NCI-H526 treated with DMSO at 0.1 percent for 48 hours (cell line): Measurements from ENCODE around the gene KDR.

Experiments used
- DNase-seq: peaks from one replicate; lab custom pipeline; 2025; lab: John Stamatoyannopoulos, UW

The KDR gene

GRCh38 chr4:55079451-55080173 lies 45.8 kb downstream of the KDR start:
- no peak for DNase-seq

- DNase-seq = no peak
These were observed 46.4 kb downstream of the KDR start for GRCh38 chr4:55078987-55079386.

DNA sequence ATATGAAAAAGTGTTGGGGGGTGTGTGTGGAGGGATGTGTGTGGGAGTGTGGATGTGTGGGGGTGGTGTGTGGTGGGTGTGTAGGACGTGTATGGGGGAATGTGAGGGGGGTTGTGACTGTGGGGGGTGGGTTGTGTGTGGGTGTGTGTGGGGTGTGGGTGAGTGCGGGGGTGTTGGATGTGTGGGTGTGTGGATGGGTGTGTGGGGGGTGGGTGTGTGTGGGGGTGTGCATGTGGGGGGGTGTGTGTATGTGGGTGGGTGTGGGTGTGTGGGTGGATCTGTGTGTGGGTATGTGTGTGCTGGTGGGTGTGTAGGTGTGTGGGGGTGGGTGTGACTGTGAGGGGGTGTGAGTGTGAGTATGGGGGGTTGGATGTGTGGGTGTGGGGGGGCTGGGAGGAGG lies 47.8 kb downstream of the KDR start:
- no peak for DNase-seq

GRCh38 chr4:55075823-55076716 lies 49.3 kb downstream of the KDR start:
- no peak for DNase-seq

DNA sequence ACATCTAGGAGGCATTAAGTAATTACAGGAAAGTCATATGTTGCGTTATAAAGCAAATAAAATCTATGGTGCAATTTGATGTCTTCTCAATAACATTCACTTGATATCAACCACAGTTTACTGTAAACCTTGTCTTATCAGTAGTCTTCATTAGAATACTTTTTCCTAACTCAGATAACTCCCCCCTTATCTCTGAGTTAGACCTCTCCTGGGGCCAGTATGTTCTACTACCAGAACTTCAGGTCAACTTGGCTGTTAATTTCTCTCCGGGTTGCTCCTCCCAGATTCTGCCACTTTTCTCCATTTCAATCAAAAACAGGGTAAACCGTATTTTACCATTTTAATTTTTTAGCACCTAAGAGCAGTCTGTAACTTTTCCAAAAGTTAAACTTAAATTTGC lies 50.0 kb downstream of the KDR start:
- no peak for DNase-seq

GRCh38 chr4:55074386-55074785 lies 51.0 kb downstream of the KDR start:
- DNase-seq = no peak

DNA sequence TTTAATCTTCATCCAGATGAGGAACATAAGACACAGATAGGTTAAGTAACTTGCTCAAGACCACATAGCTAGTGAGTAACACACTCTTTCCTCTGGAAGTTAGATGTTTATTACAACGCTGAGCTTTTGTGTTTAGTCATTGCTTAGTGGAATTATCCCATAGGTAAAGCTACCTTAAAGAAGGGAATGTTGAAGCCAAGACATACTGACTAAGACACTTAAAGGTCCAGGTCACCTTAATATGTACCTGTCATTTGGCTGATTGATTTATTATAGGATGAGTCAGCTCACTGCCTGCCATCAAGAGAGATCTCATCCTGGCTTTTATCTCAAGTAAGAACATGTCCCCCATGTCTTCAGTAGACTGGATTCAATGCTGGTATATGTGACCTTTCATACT lies 53.4 kb downstream of the KDR start:
- no peak for DNase-seq

GRCh38 chr4:55069248-55069647 lies 56.1 kb downstream of the KDR start:
- DNase-seq = no peak

- no peak for DNase-seq
These were observed 56.9 kb downstream of the KDR start for GRCh38 chr4:55068522-55068921.

DNA sequence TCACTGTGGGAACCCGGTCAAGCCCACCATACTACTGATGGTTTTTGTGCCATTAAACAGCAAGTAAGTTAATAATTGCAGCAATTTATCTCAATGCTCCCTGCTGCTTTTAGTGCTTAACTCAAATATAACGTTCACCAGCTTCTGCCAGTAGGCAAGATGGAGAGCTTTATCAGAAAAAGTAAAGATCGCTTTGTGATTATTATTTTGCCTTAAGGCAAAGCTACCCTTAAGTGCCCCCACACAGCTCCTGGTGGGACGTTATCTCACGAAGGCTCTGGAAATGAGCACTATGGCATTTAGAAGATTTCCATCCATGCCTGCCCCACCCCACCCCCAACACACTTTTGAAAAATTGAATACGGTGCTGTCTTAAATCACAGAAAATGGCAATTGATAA lies 59.4 kb downstream of the KDR start:
- no peak for DNase-seq

DNA sequence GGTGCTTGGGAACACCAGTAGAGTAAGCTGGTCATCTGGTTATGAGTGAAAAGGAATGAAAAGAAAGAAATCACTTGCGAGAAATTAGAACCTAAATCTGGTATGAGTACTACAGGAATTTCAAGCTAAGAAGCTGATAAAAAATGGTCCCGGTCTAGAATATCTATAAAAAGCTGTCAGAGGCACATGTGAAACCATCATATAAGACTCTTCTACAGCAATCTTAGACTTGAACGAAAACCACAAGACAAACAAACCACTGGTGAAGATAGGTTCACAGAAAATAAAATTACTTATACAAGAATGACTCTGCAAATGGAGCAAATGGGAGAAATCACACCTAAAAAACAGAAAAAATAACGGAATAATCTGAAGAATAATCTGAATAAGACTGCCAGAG lies 69.9 kb downstream of the KDR start:
- DNase-seq = no peak

- DNase-seq = no peak
These were observed 73.9 kb downstream of the KDR start for GRCh38 chr4:55051532-55051931.

- DNase-seq = no peak
These were observed 74.9 kb downstream of the KDR start for GRCh38 chr4:55050418-55050950.

- no peak for DNase-seq
These were observed 87.1 kb downstream of the KDR start for GRCh38 chr4:55038176-55038890.

DNA sequence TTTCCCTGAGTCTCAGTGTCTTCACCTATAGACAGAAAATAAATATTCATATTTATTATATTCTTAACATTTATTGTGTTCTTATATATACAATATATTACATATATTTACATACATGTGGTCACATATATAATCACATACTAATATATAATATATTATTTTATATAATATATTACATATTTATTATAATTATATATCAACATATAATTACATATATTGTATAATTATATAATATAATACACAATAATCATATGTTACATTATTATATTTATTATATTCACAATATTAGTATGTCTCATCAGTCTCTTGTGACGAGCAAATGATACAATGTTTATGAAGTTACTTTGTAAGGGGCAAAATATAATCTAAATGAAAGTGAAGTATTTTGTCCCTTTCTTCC lies 87.7 kb downstream of the KDR start:
- no peak for DNase-seq

DNA sequence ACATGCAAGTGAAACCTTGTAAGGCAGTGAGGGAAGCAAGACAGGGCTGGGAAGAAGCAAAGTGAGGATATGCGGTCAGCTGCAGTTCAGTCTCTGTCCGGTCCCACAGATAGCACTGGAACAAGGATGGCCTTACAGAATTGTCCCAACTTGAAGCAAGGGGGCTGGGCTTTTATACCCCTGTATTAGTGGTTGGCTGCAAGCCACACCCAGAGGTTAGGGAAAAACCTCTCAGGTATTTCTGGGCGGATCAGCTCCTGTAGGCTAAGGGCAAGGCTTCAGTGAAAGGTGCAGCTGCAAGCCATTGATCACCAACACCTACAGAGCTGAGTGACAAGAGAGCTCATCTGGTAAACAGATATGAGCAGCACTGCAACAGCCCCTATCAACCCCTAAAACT lies 89.0 kb downstream of the KDR start:
- DNase-seq = no peak

- DNase-seq = no peak
These were observed 89.5 kb downstream of the KDR start for GRCh38 chr4:55035892-55036291.

DNA sequence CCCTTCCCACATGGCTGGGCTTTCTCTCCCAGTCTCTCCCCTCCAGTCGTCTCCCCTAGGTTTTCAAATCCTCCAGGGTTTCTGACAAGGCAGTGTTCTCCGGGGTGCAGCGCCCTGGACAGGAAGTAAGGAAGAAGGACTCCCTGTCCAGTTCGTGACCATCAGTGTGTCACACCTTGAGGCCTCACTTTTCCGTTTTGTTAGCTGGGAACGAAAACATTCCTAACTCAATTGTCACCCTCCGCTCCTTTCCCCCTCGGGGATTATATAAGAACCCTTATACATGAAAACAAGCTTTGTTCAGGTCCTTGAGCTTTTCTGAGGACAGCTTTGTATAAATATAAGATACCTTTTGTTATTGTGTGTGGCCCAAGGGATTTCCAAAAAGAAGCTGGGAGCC lies 92.1 kb downstream of the KDR start:
- DNase-seq = no peak

- DNase-seq = no peak
These were observed 92.6 kb downstream of the KDR start for GRCh38 chr4:55032788-55033187.

GRCh38 chr4:55032179-55032578 lies 93.2 kb downstream of the KDR start:
- no peak for DNase-seq

GRCh38 chr4:55031158-55031557 lies 94.2 kb downstream of the KDR start:
- no peak for DNase-seq

DNA sequence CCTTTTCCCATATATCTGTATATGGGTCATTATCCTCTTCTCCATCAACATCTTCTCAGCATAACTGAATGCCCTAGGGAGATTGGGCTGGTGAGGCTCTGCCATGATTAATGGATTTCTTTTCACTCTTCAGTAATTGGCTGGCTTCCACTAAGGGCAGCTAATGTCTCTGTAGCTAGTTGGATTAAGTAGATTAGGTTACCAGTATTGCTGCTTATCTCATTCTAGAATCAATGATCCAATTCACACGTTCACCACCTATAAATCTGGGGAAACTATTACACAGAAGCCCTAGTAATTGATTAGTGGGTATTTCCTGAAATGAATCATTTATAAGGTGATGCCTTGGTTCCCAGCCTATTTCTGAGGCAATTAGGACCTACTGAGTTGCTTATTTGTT lies 94.8 kb downstream of the KDR start:
- no peak for DNase-seq
